Neural cell (in vitro differentiated cells): ENCODE data around the gene P3H2. TPM values are rescaled to one million over a fixed set of nuclear protein-coding genes. Genes with fewer than 3 reads are reported as not detected.

Experiments
- H2AFZ ChIP-seq: fragments of 200-600, 300-800 bp; sonication (generic), shearing (Covaris generic); 2 replicates; pipeline ENCODE4 v1.6.0; 2014; ENCODE audit warnings: low read depth, mild to moderate bottlenecking, antibody characterized with exemption, low read length, moderate library complexity
- H3F3A ChIP-seq: fragments of 200-600 bp; shearing (Covaris generic); 2 replicates; pipeline ENCODE4 v1.6.1; 2016; ENCODE audit warnings: mild to moderate bottlenecking, moderate library complexity, mixed read lengths, antibody characterized with exemption, low read length; ENCODE audit not compliant: insufficient read depth, poor library complexity, severe bottlenecking
- H3K27ac ChIP-seq: fragments of 200-600, 300-800 bp; sonication (generic), shearing (Covaris generic); 2 replicates; pipeline ENCODE4 v1.5.1; 2014; ENCODE audit warnings: mild to moderate bottlenecking, low read length, moderate library complexity
- H3K27me3 ChIP-seq: fragments of 300-800, 200-600 bp; sonication (generic), shearing (Covaris generic); 2 replicates; pipeline ENCODE4 v1.6.0; 2014; ENCODE audit warnings: mild to moderate bottlenecking, low read depth, low read length, moderate library complexity; ENCODE audit not compliant: insufficient read depth
- H3K36me3 ChIP-seq: fragments of 300-800, 200-600 bp; sonication (generic), shearing (Covaris generic); 2 replicates; pipeline ENCODE4 v1.5.1; 2014; ENCODE audit warnings: mild to moderate bottlenecking, antibody characterized with exemption, low read length, moderate library complexity; ENCODE audit not compliant: insufficient read depth
- H3K4me2 ChIP-seq: fragments of 300-800, 200-600 bp; sonication (generic), shearing (Covaris generic); 2 replicates; pipeline ENCODE4 v1.6.0; 2014; ENCODE audit warnings: mild to moderate bottlenecking, low read length
- H3K4me3 ChIP-seq: fragments of 300-800, 200-600 bp; sonication (generic), shearing (Covaris generic); 2 replicates; pipeline ENCODE4 v1.5.1; 2014; ENCODE audit warnings: mild to moderate bottlenecking, low read length, moderate library complexity
- H3K79me2 ChIP-seq: fragments of 200-600 bp; shearing (Covaris generic); replicated peaks from 2 replicates; pipeline ENCODE4 v1.6.0; 2014; ENCODE audit warnings: mild to moderate bottlenecking, low read length, moderate library complexity; ENCODE audit not compliant: insufficient read depth
- H3K9ac ChIP-seq: fragments of 300-800, 200-600 bp; sonication (generic), shearing (Covaris generic); 2 replicates; pipeline ENCODE4 v1.6.1; 2016; ENCODE audit warnings: mild to moderate bottlenecking, low read length, mixed read lengths
- H3K9me2 ChIP-seq: fragments of 200-600 bp; shearing (Covaris generic); 2 replicates; pipeline ENCODE4 v1.6.1; 2016; ENCODE audit warnings: mild to moderate bottlenecking, low read length, mixed read lengths; ENCODE audit not compliant: insufficient read depth
- H3K9me3 ChIP-seq: fragments of 200-600, 300-800 bp; sonication (generic), shearing (Covaris generic); 2 replicates; pipeline ENCODE4 v1.6.1; 2016; ENCODE audit warnings: mild to moderate bottlenecking, mixed run types, low read length, moderate library complexity, mixed read lengths
- H4K20me1 ChIP-seq: fragments of 200-600 bp; shearing (Covaris generic); 2 replicates; pipeline ENCODE4 v1.6.1; 2016; ENCODE audit warnings: mild to moderate bottlenecking, mixed run types; ENCODE audit not compliant: insufficient read depth
- EP300 ChIP-seq: fragments of 450-650 bp; conservative IDR thresholded peaks from 2 replicates; pipeline ENCODE4 v1.6.1; 2014; ENCODE audit warnings: antibody characterized with exemption, mild to moderate bottlenecking, moderate library complexity; ENCODE audit not compliant: poor library complexity, severe bottlenecking
- EZH2 ChIP-seq: fragments of 200-600, 300-800 bp; shearing (Covaris generic), sonication (generic); IDR thresholded peaks from 2 replicates; pipeline ENCODE4 v1.6.1; 2014; ENCODE audit warnings: antibody characterized with exemption, low read length, borderline replicate concordance, mild to moderate bottlenecking; ENCODE audit not compliant: insufficient read depth, poor library complexity, severe bottlenecking
- POLR2AphosphoS5 ChIP-seq: IDR thresholded peaks from 2 replicates; pipeline ENCODE4 v1.6.1; 2012
- RAD21 ChIP-seq: fragments of 450-650 bp; conservative IDR thresholded peaks from 2 replicates; pipeline ENCODE4 v1.6.1; 2014; ENCODE audit warnings: antibody characterized with exemption, mild to moderate bottlenecking, moderate library complexity
- REST ChIP-seq: IDR thresholded peaks from 2 replicates; pipeline ENCODE4 v1.6.1; 2012; ENCODE audit warnings: borderline replicate concordance
- polyA plus RNA-seq: library from polyadenylated mRNA; depleted of rRNA; stranded (reverse); fragments of >200 nt; gene quantifications from 2 replicates; pipeline ENCODE4 v1.2.3, GENCODE V29; 2014
- TF ChIP-seq, protein P1 (sequence below): fragments of 450-650 bp; IDR thresholded peaks from 2 replicates; pipeline ENCODE4 v1.5.1; 2014; ENCODE audit warnings: antibody characterized with exemption, mild to moderate bottlenecking, moderate library complexity; ENCODE audit not compliant: poor library complexity, severe bottlenecking

P3H2 gene
- polyA plus RNA-seq, 1 donor from 2014 or later: 0.68 TPM

GRCh38 chr3:190014940-190015339 lies 105.8 kb downstream of the P3H2 start:
- Histone ChIP-seq H2AFZ (no peak overlapping the region), H3K4me2 (no peak overlapping the region), H3F3A (no peaks in the 10 kb centered on the region), H3K79me2 (no peaks in the 10 kb centered on the region), H3K27ac (no peak overlapping the region), H3K4me3 (no peak overlapping the region), H4K20me1 (no peaks in the 10 kb centered on the region), H3K9me3 (no peaks in the 10 kb centered on the region), H3K27me3 (no peaks in the 10 kb centered on the region), H3K9ac (no peak overlapping the region), H3K9me2 (no peaks in the 10 kb centered on the region), H3K36me3 (no peaks in the 10 kb centered on the region)
- TF ChIP-seq, protein P1, sequence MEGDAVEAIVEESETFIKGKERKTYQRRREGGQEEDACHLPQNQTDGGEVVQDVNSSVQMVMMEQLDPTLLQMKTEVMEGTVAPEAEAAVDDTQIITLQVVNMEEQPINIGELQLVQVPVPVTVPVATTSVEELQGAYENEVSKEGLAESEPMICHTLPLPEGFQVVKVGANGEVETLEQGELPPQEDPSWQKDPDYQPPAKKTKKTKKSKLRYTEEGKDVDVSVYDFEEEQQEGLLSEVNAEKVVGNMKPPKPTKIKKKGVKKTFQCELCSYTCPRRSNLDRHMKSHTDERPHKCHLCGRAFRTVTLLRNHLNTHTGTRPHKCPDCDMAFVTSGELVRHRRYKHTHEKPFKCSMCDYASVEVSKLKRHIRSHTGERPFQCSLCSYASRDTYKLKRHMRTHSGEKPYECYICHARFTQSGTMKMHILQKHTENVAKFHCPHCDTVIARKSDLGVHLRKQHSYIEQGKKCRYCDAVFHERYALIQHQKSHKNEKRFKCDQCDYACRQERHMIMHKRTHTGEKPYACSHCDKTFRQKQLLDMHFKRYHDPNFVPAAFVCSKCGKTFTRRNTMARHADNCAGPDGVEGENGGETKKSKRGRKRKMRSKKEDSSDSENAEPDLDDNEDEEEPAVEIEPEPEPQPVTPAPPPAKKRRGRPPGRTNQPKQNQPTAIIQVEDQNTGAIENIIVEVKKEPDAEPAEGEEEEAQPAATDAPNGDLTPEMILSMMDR: no peak
- no peak for TF ChIP-seq POLR2AphosphoS5
- TF ChIP-seq REST: no peak
- no peak for TF ChIP-seq EP300
- no peak for TF ChIP-seq EZH2
- no peak for TF ChIP-seq RAD21

DNA sequence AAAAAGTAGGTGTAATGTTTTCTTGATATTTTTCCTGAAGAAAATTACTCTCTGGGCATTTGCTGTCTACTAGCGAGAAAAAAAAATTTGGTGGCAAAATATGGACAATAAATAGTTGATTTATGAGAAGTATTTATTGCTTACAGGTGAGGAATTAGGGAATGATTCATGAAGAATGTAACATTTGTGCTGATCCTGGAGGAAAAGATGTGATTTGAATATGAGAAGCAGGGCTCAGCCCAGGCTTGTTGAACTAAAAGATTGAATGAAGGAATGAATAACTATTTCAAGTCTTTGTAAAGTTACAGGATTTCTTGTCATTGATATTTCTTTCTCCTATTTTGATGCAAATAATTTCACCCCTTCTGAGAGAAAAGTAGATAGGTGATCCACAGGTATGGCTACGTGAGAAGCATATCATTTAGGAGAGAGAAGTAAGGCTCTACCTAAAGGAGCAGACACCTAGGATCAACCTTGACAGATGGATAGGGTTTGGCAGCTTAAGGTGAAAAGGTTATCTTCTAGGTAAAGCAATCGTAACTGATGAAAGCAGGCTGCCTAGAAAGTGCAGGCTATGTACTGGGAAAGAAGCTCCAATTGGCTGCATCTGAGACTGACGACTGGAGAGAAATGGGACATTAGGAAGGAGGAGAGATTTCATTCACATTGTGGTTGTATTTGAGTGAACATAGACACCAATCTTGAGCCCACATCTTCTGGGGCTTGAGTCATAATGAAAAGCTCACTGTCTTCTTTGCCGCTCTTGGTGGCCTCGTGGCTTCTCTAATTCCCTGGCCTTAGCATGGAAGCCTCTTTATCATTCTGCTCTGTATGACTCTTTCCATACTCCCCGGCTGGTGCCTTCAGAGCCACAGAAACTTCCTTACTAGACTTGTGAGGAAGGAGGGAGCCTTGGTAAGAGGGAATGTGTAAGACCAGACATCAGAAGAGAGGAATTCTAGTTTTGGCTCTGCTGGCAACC lies 106.5 kb downstream of the P3H2 start:
- Histone ChIP-seq H3K27ac (no peak overlapping the region), H3K4me3 (no peak overlapping the region), H3F3A (no peaks in the 10 kb centered on the region), H3K36me3 (no peaks in the 10 kb centered on the region), H3K79me2 (no peaks in the 10 kb centered on the region), H2AFZ (no peak overlapping the region), H3K9me2 (no peaks in the 10 kb centered on the region), H3K27me3 (no peaks in the 10 kb centered on the region), H3K9ac (no peak overlapping the region), H3K4me2 (no peak overlapping the region), H4K20me1 (no peaks in the 10 kb centered on the region), H3K9me3 (no peaks in the 10 kb centered on the region)
- no peak for TF ChIP-seq REST
- no peak for TF ChIP-seq POLR2AphosphoS5
- TF ChIP-seq RAD21: no peak
- TF ChIP-seq EZH2: no peak
